Loucy (cell line): ENCODE data around the gene MEIKIN.

Source experiments
- EZH2phosphoT487 ChIP-seq: fragments of 200-600 bp; IDR thresholded peaks from 2 replicates; pipeline ENCODE4 v1.6.1; 2018; ENCODE audit warnings: antibody characterized with exemption, mild to moderate bottlenecking, moderate library complexity, borderline replicate concordance
- TF ChIP-seq, protein P1 (sequence below): fragments of 200-600 bp; sonication (generic); conservative IDR thresholded peaks from 2 replicates; pipeline ENCODE4 v1.5.1; 2014; ENCODE audit warnings: mild to moderate bottlenecking, antibody characterized with exemption, low read length

DNA sequence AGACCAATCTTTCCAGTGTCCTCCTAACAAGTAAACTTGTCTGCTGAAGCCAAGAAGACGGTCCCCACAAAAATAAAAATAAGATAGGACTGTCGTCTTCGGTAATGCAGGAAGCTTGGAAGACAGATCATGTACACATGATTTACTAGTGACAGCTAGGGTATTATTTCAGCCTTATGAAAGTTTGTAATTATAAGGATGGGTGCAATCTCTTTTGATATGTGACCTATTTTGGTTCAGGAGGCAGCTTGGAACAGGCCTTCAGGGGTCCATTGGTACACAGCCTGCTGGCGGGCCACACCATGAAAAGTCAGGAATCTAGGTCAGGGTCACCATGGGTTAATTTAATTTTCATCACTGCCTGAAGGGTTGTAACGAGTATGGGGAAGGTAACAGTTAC lies 13.7 kb upstream of the MEIKIN start:
- TF ChIP-seq, protein P1, sequence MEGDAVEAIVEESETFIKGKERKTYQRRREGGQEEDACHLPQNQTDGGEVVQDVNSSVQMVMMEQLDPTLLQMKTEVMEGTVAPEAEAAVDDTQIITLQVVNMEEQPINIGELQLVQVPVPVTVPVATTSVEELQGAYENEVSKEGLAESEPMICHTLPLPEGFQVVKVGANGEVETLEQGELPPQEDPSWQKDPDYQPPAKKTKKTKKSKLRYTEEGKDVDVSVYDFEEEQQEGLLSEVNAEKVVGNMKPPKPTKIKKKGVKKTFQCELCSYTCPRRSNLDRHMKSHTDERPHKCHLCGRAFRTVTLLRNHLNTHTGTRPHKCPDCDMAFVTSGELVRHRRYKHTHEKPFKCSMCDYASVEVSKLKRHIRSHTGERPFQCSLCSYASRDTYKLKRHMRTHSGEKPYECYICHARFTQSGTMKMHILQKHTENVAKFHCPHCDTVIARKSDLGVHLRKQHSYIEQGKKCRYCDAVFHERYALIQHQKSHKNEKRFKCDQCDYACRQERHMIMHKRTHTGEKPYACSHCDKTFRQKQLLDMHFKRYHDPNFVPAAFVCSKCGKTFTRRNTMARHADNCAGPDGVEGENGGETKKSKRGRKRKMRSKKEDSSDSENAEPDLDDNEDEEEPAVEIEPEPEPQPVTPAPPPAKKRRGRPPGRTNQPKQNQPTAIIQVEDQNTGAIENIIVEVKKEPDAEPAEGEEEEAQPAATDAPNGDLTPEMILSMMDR: no peak
- TF ChIP-seq EZH2phosphoT487: no peak
